T-helper 1 cell treated with Interleukin-12 subunit alpha and Interleukin-12 subunit beta and Interleukin-4 antibody, amounts not matched to agents 30 ng/mL and 1 ng/mL, for 36 hours (primary cell): ENCODE results near the gene NR1H4. TPM values are rescaled to one million over a fixed set of nuclear protein-coding genes. Genes with fewer than 3 reads are reported as not detected.
"Not testable (repeated sequence)": the region's sequence is repeated elsewhere in the genome, so short reads cannot be mapped to it uniquely, and the experiment has no call there.

Experiments
- intact Hi-C: fragments of 100-400 bp; cut with micrococcal nuclease; formaldehyde crosslinking; loops from one replicate; pipeline ENCODE4 v1.15.1; 2024
- total RNA-seq: library from RNA; stranded (reverse); gene quantifications from 2 replicates; pipeline ENCODE4 v1.2.3, GENCODE V29; 2022

NR1H4 gene
- total RNA-seq, result not detected in 2 replicates

- intact Hi-C loops, result no loop called here
Measured at GRCh38 chr12:100473716-100474150, at the start of gene NR1H4. NR1H4 (plus strand) TSS chr12:100473866; CDS start chr12:100493324, 19,458 bp downstream.

GRCh38 chr12:100426145-100426544 is 47.5 kb upstream of the NR1H4 start:
- intact Hi-C loops, result no loop called here

GRCh38 chr12:100427078-100427477 is 46.6 kb upstream of the NR1H4 start:
- intact Hi-C loops, result no loop called here

- intact Hi-C loops, result not testable (repeated sequence)
Measured at GRCh38 chr12:100430251-100430650, 43.4 kb upstream of the NR1H4 start.

GRCh38 chr12:100433701-100434100 is 40.0 kb upstream of the NR1H4 start:
- intact Hi-C loops, result no loop called here

- intact Hi-C loops, result no loop called here
Measured at GRCh38 chr12:100434177-100434576, 39.5 kb upstream of the NR1H4 start.

- intact Hi-C loops, result no loop called here
Measured at GRCh38 chr12:100435957-100436356, 37.7 kb upstream of the NR1H4 start.

GRCh38 chr12:100437038-100437841 is 36.4 kb upstream of the NR1H4 start:
- intact Hi-C loops, result no loop called here

- intact Hi-C loops, result no loop called here
Measured at GRCh38 chr12:100439797-100440196, 33.9 kb upstream of the NR1H4 start.

- intact Hi-C loops, result no loop called here
Measured at GRCh38 chr12:100442403-100442802, 31.3 kb upstream of the NR1H4 start.

GRCh38 chr12:100443434-100443833 is 30.2 kb upstream of the NR1H4 start:
- intact Hi-C loops, result no loop called here

- intact Hi-C loops, result no loop called here
Measured at GRCh38 chr12:100445081-100445481, 28.6 kb upstream of the NR1H4 start.

GRCh38 chr12:100447381-100447780 is 26.3 kb upstream of the NR1H4 start:
- intact Hi-C loops, result no loop called here

GRCh38 chr12:100448656-100449055 is 25.0 kb upstream of the NR1H4 start:
- intact Hi-C loops, result no loop called here

GRCh38 chr12:100450735-100451134 is 22.9 kb upstream of the NR1H4 start:
- intact Hi-C loops, result no loop called here

- intact Hi-C loops, result no loop called here
Measured at GRCh38 chr12:100453951-100454350, 19.7 kb upstream of the NR1H4 start.

- intact Hi-C loops, result no loop called here
Measured at GRCh38 chr12:100455896-100456295, 17.8 kb upstream of the NR1H4 start.

GRCh38 chr12:100458191-100458590 is 15.5 kb upstream of the NR1H4 start:
- intact Hi-C loops, result no loop called here

- intact Hi-C loops, result no loop called here
Measured at GRCh38 chr12:100460702-100461101, 13.0 kb upstream of the NR1H4 start.

- intact Hi-C loops, result no loop called here
Measured at GRCh38 chr12:100461330-100461973, 12.2 kb upstream of the NR1H4 start.

GRCh38 chr12:100463661-100464060 is 10.0 kb upstream of the NR1H4 start:
- intact Hi-C loops, result no loop called here

GRCh38 chr12:100464529-100464928 is 9.1 kb upstream of the NR1H4 start:
- intact Hi-C loops, result no loop called here

GRCh38 chr12:100468126-100468525 is 5.5 kb upstream of the NR1H4 start:
- intact Hi-C loops, result no loop called here
